DMS114 treated with DMSO at 0.1 percent for 48 hours (cell line): ENCODE results near the gene FCN3.
"Not testable (repeated sequence)": the region's sequence is repeated elsewhere in the genome, so short reads cannot be mapped to it uniquely, and the experiment has no call there.

ENCODE experiments used
- DNase-seq: peaks from one replicate; lab custom pipeline; 2025; ENCODE audit not compliant: unreplicated experiment; lab: John Stamatoyannopoulos, UW

Gene FCN3

GRCh38 chr1:27374362-27375086 is at the start of gene FCN3:
Gene FCN3 (minus strand): TSS chr1:27374824. CDS start chr1:27374818, 6 bp downstream.
- DNase-seq, result no peak

- no peak for DNase-seq
Measured at GRCh38 chr1:27423709-27424108, 49.1 kb upstream of the FCN3 start.

GRCh38 chr1:27418326-27419185 is 43.9 kb upstream of the FCN3 start:
- no peak for DNase-seq

- DNase-seq, result no peak
Measured at GRCh38 chr1:27417713-27418112, 43.1 kb upstream of the FCN3 start.

GRCh38 chr1:27416387-27417111 is 41.9 kb upstream of the FCN3 start:
- DNase-seq, result peak; percentile 31

GRCh38 chr1:27414091-27414490 is 39.5 kb upstream of the FCN3 start:
- no peak for DNase-seq

GRCh38 chr1:27413004-27413403 is 38.4 kb upstream of the FCN3 start:
- DNase-seq, result no peak

- DNase-seq, result no peak
Measured at GRCh38 chr1:27412502-27412901, 37.9 kb upstream of the FCN3 start.

GRCh38 chr1:27410709-27411108 is 36.1 kb upstream of the FCN3 start:
- no peak for DNase-seq

- no peak for DNase-seq
Measured at GRCh38 chr1:27409669-27410068, 35.0 kb upstream of the FCN3 start.

- no peak for DNase-seq
Measured at GRCh38 chr1:27408151-27408550, 33.5 kb upstream of the FCN3 start.

GRCh38 chr1:27406791-27407190 is 32.2 kb upstream of the FCN3 start:
- not testable (repeated sequence) for DNase-seq

- DNase-seq, result no peak
Measured at GRCh38 chr1:27406362-27406680, 31.7 kb upstream of the FCN3 start.

- not testable (repeated sequence) for DNase-seq
Measured at GRCh38 chr1:27405598-27406361, 31.2 kb upstream of the FCN3 start.

- DNase-seq, result no peak
Measured at GRCh38 chr1:27405074-27405473, 30.4 kb upstream of the FCN3 start.

- DNase-seq, result no peak
Measured at GRCh38 chr1:27403931-27404330, 29.3 kb upstream of the FCN3 start.

GRCh38 chr1:27403065-27403726 is 28.6 kb upstream of the FCN3 start:
- no peak for DNase-seq

- DNase-seq, result no peak
Measured at GRCh38 chr1:27402349-27402754, 27.7 kb upstream of the FCN3 start.

GRCh38 chr1:27400963-27401341 is 26.3 kb upstream of the FCN3 start:
- no peak for DNase-seq
